ENCODE results near the gene ST3GAL6.

DNA sequence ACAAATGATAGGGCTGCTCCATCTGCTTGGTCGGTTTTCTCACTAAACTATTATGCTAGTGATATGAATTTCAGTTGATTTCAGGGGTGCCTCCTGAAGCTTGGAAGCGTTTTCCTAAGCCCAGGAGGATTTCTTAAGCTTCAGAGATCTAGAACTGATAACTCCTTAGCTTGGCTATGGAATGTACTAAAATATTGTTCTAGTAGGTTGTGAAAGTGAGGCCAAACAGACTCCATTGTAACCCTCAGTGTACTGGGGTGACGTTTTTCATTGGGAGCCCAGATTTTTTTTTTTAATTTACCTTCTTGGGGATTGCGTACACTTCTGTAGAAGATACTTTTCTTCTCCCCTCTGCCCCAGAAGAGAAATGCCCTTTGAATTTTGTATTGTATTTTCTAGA lies 17.0 kb upstream of the ST3GAL6 start:
- TF ChIP-seq, protein P1, sequence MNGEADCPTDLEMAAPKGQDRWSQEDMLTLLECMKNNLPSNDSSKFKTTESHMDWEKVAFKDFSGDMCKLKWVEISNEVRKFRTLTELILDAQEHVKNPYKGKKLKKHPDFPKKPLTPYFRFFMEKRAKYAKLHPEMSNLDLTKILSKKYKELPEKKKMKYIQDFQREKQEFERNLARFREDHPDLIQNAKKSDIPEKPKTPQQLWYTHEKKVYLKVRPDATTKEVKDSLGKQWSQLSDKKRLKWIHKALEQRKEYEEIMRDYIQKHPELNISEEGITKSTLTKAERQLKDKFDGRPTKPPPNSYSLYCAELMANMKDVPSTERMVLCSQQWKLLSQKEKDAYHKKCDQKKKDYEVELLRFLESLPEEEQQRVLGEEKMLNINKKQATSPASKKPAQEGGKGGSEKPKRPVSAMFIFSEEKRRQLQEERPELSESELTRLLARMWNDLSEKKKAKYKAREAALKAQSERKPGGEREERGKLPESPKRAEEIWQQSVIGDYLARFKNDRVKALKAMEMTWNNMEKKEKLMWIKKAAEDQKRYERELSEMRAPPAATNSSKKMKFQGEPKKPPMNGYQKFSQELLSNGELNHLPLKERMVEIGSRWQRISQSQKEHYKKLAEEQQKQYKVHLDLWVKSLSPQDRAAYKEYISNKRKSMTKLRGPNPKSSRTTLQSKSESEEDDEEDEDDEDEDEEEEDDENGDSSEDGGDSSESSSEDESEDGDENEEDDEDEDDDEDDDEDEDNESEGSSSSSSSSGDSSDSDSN (CRISPR knock-in tag; IDR thresholded peaks at IDR 0.05): no peak
- TF ChIP-seq KDM1A (CRISPR knock-in tag; IDR thresholded peaks at IDR 0.05): no peak
- TF ChIP-seq ZNF235 (CRISPR knock-in tag; IDR thresholded peaks at IDR 0.05; ENCODE audit: borderline replicate concordance): no peak
- no peak for TF ChIP-seq POLR2A (IDR thresholded peaks at IDR 0.05; ENCODE audit: insufficient read depth in 1 of 2, low read depth in 2 of 2, low read length in 2 of 2)
- no peak for TF ChIP-seq ZNF780A (CRISPR knock-in tag; IDR thresholded peaks at IDR 0.05)
- no peak for TF ChIP-seq JUN (CRISPR knock-in tag; IDR thresholded peaks at IDR 0.05)
- no peak for TF ChIP-seq EP300 (IDR thresholded peaks at IDR 0.05; ENCODE audit: low read depth in 2 of 2, low read length in 2 of 2)
- no peak for TF ChIP-seq EP300 (CRISPR knock-in tag; IDR thresholded peaks at IDR 0.05; ENCODE audit: borderline replicate concordance)
- TF ChIP-seq ETV6 (CRISPR knock-in tag; conservative IDR thresholded peaks at IDR 0.05): no peak
- no peak for TF ChIP-seq SIN3A (IDR thresholded peaks at IDR 0.05; ENCODE audit: borderline replicate concordance, low read depth, low read length)
